B cell (primary cell): ENCODE results near the gene BACH2.

ENCODE experiments used
- CTCF ChIP-seq: fragments of 200-600 bp; IDR thresholded peaks from one replicate; pipeline ENCODE4 v1.8.0; 2022; ENCODE audit warnings: antibody characterized with exemption, mild to moderate bottlenecking
- EZH2 ChIP-seq: IDR thresholded peaks from 2 replicates; pipeline ENCODE4 v1.6.1; 2012; ENCODE audit warnings: borderline replicate concordance, low read depth, mild to moderate bottlenecking, moderate library complexity, low read length; ENCODE audit not compliant: insufficient read depth, poor library complexity, severe bottlenecking

GRCh38 chr6:89888871-89889270 is 407.8 kb downstream of the BACH2 start:
- TF ChIP-seq CTCF: no peak
- TF ChIP-seq EZH2: no peak
